OCI-M2 (cell line): ENCODE measurements around the gene ZNF398.

Experiments used
- DNase-seq: peaks from one replicate; lab custom pipeline; 2025; ENCODE audit not compliant: unreplicated experiment; lab: John Stamatoyannopoulos, UW

The ZNF398 gene

DNA sequence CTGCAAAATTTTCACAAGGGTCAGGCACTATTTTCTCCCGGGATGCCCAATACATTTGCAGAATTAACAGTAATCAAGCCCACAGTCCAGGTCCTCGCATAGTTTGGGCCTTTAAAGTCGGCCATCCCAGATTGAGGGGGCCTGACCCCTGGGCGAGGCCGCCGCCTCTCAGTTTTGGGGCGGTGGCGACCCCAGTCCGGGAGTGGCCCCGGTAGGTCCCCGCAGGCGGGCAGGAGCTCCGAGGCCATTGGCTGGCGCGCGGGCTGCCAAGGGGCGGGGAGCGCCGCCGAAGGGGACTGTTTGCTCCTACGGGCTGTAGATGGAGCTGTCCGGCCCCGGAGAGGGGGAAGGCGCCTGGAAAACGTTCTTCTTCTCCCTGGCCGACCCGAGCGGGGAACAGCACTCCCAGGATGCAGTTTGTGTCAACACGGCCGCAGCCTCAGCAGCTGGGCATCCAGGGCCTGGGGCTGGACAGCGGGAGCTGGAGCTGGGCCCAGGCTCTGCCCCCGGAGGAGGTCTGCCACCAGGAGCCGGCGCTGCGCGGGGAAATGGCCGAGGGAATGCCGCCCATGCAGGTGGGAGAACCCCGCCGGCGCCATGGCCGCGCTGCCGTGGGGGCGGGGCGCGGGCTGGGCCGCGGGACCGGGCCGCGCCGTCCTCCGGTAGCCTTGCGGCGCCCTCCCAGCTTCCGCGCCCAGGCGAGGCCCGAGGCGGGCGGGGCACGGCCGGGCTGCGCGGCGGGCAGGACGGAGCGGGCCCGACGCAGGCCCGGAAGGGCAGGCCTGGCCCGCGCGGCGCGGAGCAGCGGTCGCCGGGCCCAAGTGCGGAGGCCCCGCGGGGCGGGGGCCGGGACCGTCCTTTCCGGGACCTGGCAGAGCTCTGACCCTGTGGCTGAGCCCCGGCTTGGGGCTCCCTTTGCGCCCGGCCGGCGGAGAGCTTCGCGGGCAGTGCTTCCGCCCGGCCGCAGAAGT is 48.2 kb downstream of the ZNF398 start, which contains the start of gene ZNF282:
TSS of gene ZNF282 (plus strand) at position 367 of the 971 bp plus-strand sequence. CDS start at position 411, 44 bp downstream.
- DNase-seq: peak; percentile 84

DNA sequence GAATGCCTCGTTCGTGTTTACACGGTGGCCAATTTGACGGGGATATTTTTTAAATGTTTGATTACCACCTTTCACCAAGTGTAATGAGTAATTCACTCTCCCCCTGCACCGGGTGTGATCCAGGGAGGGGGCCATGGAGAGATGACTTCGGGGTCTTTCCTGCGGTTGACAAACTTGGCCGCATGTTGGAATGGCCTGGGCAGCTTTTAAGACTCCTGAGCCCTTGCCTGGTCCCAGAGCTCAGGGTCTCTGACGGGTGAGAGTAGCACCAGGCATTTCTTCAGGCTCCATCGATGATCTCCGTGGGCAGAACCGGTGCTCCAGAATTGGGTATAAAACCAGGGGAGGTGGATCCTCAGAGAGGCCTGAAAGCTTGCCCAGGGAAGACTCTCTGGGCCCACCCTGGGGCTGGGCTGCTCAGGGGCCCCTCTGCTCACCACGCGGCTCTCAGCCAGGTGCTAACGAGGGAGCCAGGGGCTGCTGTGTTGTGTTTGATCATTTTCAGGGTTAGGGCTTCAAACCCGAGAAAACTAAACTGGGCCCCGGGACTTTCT is 49.0 kb downstream of the ZNF398 start:
- no peak for DNase-seq

DNA sequence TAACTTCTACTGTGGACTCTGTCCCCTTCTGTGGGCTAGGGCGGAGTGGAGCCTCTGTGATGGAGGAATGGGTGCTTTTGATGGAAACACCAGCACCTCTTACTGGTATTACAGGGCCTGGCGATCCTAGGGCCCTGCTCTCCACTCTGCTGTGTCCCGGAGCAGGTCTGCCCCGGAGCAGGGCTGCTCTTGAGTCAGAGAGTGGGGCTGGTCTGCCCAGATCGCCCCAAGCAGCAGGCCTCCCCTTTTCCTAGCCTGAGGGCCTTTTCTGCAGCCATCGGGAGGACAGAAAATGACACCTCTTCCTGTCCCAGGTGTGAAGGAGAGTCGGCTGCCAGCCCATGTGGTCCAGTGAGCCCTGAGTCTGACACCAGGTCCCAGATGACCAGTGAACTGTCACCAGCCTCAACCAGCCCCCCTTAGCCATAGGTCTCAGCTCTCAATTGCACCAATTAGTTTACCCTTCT is 49.5 kb downstream of the ZNF398 start:
- DNase-seq: no peak

DNA sequence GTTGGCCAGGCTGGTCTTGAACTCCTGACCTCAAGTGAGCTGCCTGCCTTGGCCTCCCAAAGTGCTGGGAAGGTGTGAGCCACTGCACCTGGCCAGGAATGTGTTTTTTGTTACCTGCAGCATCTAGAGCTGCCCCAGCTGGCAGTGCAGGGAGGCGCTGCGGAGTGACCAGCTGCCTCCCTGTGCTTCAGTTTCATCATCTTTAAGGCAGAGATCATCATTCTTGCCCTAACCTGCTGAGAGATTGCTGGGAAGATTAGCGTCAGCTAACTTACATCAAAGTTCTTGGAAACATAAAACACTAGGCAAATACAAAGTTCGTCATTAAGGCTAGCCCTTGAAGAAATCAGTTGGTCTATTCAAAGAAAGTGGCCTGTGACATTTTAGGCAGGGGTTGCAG is 50.4 kb downstream of the ZNF398 start:
- no peak for DNase-seq

DNA sequence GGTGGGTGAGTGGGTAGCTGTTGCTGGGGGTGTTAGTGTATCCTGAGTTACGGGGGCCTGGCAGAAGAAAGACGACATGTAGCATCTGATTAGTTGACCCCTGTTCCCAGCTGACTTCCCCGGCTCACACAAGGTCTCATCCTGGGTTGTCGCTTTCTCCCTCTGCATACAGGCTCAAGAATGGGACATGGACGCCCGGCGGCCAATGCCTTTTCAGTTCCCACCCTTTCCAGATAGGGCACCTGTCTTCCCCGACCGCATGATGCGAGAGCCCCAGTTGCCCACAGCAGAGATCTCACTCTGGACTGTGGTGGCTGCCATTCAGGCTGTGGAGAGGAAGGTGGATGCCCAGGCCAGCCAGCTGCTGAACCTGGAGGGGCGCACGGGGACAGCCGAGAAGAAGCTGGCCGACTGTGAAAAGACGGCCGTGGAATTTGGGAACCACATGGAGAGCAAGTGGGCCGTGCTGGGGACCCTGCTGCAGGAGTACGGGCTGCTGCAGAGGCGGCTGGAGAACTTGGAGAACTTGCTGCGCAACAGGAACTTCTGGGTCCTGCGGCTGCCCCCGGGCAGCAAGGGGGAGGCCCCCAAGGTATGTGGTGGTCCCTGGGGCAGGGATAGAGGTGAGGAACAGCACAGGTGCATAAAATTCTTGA is 51.0 kb downstream of the ZNF398 start:
- no peak for DNase-seq

DNA sequence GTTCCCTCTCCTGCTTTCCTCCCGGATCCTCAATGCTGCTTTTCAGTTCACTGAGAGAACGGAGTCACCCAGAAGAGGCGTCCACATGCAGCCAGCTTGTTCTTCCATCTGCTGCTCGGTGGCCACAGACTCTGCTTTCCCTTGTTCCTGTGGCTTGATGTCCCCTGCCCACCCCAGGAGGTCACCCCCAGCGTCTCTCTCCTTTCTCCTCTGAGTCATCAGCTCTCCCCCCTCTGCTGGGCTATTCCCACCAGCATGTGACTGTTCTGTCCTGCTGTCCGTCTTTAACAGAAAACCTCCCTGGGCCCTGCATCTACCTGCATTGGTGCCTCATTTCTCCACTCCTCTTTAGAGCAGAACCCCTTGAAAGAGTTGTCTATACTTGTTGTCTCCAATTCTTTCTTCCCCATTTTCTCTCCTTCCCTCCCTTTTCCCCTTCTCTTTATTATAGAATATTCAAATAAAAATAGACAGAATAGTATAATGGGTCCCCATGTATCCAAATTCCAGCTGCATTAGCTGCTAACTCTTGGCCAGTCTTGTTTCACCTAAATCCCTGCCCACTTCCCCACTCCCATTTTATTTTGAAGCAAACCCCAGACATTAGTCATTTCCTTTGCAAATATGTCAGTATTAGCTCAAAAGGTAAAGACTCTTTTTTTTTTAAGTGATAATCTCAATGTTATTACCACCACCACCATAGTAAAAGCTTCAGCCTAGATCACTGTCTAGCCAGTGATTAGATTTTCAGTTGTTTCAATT is 52.2 kb downstream of the ZNF398 start:
- DNase-seq: no peak

DNA sequence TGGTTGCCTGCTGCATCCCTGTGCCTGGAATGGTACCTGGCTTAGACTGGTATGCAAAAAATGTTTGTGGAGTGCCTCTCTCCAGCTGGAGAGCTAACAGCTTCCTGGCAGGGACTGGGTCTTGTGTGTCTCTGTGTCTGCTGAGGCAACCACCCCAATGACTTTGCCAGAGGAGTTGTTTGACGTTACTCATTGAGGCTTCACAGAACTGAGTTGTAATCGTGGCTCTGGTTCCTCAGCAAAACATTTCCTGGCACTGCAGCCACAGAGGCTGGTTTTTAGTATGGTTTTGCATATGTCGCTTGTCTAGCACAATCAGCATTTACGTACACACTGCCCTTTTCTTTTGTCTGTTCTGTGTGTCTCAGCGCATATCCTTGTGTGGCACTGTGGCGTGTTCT is 55.6 kb downstream of the ZNF398 start:
- DNase-seq: no peak

DNA sequence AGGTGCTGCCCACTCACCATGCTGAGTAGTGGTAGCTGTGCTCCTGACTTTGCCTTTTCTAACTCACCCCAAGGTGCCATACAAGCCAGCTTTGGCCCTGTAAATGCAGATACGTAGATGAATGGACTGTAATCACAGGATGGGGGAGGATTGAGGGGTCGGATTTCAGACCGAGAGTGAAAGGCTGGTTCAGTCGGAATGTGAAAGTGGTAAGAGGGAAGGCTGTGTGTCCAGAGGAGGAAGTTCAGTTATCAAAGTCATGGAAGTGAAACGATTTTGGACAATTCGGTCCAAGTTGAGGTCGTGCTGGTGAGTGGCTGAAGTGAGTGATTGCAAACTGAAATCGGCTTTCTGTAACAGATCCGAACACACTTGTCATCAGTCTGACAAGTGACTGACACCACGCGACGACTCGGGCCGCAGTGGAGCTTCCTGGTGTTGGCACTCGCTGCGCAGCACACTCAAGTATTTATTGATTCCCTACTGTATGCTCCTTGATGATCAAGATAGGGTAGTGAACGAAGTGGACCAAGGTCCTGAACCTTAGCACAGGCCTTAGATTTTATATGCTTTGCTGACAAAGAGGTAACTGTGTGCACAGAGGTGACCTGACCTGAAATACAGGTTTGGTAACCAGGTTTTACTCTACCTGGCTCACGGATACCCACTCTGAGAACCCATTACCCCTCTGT is 58.6 kb downstream of the ZNF398 start:
- no peak for DNase-seq

DNA sequence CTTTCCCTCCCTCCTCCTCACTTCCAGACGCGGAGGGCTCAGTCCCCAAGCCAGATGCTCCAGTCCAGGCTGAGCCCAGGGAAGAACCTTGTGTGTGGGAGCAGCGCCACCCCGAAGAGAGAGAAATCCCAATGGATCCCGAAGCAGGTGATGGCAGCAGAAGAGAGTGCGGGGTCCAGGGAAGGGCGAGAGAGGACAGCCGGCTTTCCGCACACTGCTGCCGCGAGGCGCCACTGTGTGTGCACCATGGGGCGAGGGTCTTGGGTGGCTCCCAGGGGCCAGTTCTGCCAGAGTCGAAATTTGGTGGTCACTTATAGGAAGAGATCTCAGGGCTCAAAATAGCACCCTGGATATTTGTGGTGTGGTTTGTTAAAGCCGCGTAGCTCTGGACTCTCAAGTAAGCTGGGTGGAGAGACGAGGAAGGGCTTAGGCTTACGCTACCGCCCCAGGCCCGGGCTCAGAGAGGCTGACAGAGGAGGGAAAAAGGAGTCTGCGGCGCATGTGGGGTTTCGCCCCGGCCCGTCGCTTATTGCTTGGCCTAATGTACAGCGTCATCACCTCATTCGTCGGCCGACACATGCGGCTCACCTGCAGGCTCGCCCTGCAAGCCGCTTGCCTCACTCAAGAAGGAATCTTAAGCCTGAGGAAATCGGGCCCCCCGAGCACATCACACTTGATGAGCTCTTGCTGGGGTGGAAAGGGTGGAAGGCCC is 60.2 kb downstream of the ZNF398 start:
- no peak for DNase-seq

DNA sequence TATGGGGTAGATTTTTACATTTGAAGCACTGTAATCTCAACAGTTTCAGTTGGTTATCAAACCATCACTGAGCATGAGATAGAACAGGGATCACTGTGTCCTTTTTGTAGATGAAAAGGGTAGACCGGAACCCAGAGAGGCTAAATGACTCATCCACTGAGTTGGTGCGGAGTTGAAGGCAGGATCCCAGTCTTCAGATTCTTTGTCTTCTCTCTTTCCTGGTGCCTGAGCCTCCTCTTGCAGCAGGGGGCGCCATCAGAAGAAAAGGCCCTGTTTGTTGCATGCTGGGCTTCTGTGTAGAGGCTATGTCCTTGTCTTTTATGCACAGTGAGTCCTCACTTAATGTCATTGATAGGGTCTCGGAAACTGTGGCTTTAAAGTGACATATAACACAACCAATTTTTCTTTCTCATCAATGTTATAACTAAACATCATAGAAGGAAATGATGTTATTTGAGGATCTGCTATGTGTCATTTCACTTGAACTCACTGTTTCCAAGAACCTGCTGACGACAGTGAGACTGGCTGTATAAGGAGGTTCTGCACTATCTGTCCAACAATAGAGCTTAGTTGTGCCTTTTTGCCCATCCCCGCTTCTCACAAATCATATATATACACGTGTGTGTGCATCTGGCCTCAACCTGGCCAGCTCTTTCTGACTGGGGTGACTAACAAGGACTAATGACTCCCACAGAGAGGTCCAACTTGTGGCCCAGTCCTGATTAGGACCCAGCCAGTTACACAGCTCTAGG is 62.4 kb downstream of the ZNF398 start:
- no peak for DNase-seq

DNA sequence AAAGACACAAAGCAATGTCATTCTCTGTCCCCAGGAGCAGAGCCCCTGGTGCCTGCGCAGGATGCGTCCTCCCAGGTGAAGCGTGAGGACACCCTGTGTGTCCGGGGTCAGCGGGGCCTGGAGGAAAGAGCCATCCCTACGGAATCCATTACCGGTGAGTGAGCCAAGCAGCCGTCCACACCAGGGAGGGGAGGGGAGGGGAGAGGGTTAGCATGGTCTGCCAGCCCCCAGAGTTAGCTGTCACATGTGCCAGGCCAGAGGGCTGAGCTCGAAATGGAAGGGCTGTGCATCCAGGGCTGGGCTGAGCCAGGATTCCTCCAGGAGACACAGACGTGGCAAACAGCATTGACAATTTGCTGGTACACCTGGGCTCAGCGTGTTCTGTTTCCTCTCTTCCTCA is 63.3 kb downstream of the ZNF398 start:
- DNase-seq: no peak

DNA sequence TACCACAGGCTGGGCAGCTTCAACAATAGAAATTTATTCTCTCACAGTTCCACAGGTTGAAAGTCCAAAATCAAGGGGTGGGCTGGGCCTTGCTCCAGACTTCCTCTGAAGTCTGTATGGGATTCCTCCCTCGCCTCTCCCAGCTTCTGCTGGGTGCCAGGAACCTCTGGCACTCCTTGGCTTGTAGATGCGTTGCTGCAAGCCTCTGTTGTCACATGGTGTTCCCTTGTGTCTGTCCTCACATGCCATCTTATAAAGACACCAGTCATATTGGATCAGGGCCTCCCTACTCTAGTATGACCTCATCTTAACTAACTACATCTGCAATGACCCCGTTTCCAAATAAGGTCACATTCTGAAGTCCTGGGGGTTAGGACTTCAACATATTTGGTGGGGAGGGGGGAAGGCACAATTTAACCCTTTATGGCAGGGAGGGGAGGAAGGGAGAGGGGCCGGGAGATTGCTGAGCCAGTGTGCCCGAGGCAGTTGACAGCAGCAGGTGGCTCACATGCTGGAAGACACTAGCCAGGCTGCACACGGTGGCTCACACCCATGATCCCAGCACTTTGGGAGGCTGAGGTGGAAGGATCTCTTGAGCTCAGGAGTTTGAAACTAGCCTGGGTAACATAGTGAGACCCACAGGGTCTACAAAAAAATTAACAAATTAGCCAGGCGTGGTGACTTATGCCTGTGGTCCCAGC is 66.9 kb downstream of the ZNF398 start:
- no peak for DNase-seq

DNA sequence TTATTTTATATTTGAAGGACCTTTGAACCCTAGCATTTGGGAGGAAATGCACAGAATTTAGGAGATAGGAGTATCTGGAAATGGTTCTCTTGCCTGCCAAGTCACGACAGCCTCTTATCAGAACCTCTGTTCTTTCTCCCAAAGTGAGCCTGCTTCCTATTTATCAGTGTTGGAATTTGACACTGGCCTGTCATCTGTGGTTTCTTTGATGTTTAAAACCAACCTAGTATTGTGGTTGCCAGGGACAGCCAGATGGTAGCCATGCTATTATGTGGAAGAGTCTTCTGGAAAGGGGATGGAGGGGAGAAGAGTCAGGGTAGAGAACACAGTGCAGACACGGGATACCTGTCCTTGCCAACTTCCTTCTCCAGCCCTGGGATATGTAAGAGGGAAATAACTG is 69.1 kb downstream of the ZNF398 start:
- DNase-seq: no peak

DNA sequence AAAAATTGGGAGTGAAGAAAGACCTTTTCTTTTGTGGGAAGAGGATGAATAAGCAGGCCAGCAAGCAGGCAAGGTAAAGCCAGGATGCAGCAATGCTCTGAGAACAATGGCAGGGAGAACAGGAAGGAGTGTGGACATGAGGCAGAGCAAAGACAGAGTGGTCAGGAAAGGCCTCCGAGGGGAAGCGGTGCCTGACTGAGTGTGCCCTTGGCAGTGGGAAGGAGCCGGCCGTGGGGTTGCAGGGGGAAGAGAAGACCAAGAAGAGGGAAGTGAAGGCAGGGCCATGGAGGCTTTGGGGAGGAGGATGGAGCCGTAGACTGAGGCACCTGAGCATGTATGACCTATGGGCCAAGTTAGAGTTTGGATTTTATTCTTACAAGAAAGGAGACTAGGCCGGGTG is 70.3 kb downstream of the ZNF398 start:
- no peak for DNase-seq

DNA sequence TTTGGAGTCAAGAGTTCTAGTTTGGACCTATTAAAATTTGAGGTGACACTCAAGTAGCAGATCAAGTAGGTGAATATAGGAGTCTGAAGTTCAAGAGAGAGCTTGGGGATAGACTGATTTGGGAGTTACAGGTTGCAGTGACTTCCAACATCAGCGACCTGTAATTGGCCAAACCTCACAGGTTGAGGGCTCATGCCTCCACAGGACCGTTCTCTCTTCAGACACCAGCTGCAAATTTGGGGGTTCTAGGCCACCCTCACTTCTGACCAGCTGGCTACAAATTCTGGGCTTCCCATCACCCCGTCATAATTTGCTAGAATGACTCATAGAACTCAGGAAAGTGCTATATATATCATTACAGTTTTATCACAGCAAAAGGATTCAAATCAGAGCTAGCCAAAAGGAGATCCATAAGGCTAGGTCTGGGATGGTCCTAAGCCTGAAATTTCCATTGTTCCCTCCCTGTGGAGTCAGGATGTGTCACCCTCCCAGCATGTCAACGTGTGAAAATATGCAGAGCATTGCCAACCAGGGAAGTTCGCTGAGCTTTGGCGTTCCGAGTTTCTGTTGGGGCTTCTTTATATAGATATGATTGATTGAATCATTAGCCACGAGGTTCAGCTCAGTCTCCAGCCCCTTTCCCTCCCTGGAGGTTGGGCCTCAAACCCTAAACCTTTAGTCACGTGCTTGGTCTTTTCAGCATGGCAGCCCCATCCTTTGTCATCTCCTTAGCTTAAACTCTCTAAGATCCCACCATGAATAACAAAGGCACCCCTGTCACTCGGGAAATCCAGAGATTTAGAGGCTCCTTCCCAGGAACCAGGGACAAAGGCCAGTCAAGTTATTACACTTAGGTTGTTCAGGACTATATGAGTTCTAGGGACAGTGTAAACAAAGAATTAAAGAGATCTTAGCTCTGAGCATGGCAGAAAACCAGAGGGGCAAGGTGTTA is 71.5 kb downstream of the ZNF398 start:
- DNase-seq: no peak

DNA sequence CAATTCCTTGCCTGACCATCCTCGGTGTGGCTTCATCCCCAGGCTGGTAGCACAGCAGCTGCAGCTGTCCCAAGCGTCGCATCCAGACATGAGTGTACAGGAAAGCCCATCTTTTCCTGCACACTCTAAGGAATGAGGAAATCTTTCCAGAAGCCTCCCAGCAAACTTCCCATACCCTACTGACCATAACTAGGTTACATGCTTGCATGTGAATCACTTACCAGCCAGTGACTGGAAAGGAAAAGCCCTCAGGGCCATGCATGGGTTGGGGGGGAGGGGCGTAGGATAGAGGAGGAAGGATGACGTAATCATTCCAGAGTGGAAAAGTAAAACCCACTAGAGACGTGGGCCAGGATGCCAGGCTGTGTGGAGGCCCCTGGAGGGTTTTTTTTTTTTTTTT is 73.3 kb downstream of the ZNF398 start:
- DNase-seq: no peak

DNA sequence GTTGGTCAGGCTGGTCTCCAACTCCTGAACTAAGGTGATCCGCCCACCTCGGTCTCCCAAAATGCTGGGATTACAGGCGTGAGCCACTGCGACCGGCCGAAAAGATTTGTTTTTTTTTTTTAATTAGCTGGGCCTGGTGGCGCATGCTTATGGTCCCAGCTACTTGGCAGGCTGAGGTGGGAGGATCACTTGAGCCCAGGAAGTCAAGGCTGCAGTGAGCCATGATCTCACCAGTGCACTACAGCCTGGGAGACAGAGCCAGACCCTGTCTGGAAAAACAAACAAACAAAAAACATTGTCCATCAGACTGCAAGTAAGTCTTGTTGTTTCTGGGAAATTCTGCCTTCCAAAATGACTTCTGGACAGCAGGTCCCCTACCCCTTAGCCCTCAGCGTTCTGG is 75.9 kb downstream of the ZNF398 start:
- DNase-seq: no peak
